B cell (primary cell): ENCODE measurements around the gene MAML3. TPM values are rescaled to one million over a fixed set of nuclear protein-coding genes. Genes with fewer than 3 reads are reported as not detected.

Experiments used
- ATAC-seq: fragments of 200-7000 bp; cut with Tn5 transposase; one replicate; pipeline ENCODE4 v1.10.0; 2021; ENCODE audit warnings: low read depth, mild to moderate bottlenecking, moderate number of reproducible peaks, moderate library complexity
- CTCF ChIA-PET: fragments of 350-600 bp; sonication (Branson Sonifier 250); formaldehyde crosslinking; loops from one replicate; lab custom pipeline; 2021; ENCODE audit warnings: antibody characterized with exemption, inconsistent platforms; lab: Charles Lee
- POLR2A ChIA-PET: fragments of 350-600 bp; sonication (Branson Sonifier 250); formaldehyde crosslinking; loops from one replicate; lab custom pipeline; 2021; ENCODE audit warnings: antibody characterized with exemption; lab: Charles Lee
- DNase-seq: peaks from one replicate; pipeline ENCODE4 v3.0.0; 2013
- H2AFZ ChIP-seq: 2 replicates; pipeline ENCODE4 v1.6.1; 2012; ENCODE audit warnings: mild to moderate bottlenecking, low read depth, low read length; ENCODE audit not compliant: insufficient read depth, poor library complexity, severe bottlenecking
- H3K27ac ChIP-seq, 2 donors: 1 replicate in 1 of 2; 2 replicates in 1 of 2; pipeline ENCODE4 v1.5.1; 2012 to 2013; ENCODE audit warnings: low read length in 2 of 2, mild to moderate bottlenecking in 2 of 2, moderate library complexity in 1 of 2
- H3K27me3 ChIP-seq, 4 experiments: fragments of 200-600 bp in 1 of 4; sonication (generic) in 1 of 4; replicated peaks in 1 of 4; 1 replicate in 2 of 4; 2 replicates in 2 of 4; pipeline versions ENCODE4 v1.6.1 to v1.7.0; 2013 to 2016; ENCODE audit warnings: low read length in 3 of 4, mild to moderate bottlenecking in 2 of 4, mixed read lengths in 1 of 4, moderate library complexity in 1 of 4; ENCODE audit not compliant: insufficient read depth in 4 of 4, control insufficient read depth in 3 of 4; ENCODE audit errors: control extremely low read depth in 1 of 4
- H3K36me3 ChIP-seq, 2 experiments: replicated peaks in 1 of 2; 1 replicate in 1 of 2; 2 replicates in 1 of 2; pipeline versions ENCODE4 v1.6.1 to v1.7.1; 2013; ENCODE audit warnings: low read length in 1 of 2; ENCODE audit not compliant: insufficient read depth in 2 of 2, control insufficient read depth in 1 of 2; ENCODE audit errors: control extremely low read depth in 1 of 2, extremely low read depth in 1 of 2
- H3K4me1 ChIP-seq, 2 donors: fragments of 200-600 bp in 1 of 2; sonication (generic) in 1 of 2; 1 replicate in 1 of 2; 2 replicates in 1 of 2; pipeline versions ENCODE4 v1.5.1 to v1.6.1; 2013 to 2017; ENCODE audit warnings: low read length in 2 of 2; ENCODE audit not compliant: control insufficient read depth in 2 of 2, insufficient read depth in 2 of 2
- H3K4me2 ChIP-seq: replicated peaks from 2 replicates; pipeline ENCODE3; 2012; ENCODE audit warnings: mild to moderate bottlenecking, low read depth, low read length; ENCODE audit not compliant: poor library complexity, severe bottlenecking
- H3K4me3 ChIP-seq, 5 experiments: fragments of 200-600 bp in 1 of 5; sonication (generic) in 1 of 5; 1 replicate in 3 of 5; 2 replicates in 2 of 5; pipeline versions ENCODE4 v1.5.1 to v1.7.0; 2011 to 2016; ENCODE audit warnings: low read length in 4 of 5, mild to moderate bottlenecking in 4 of 5, low read depth in 2 of 5, control low read depth in 1 of 5, moderate library complexity in 1 of 5; ENCODE audit not compliant: insufficient read depth in 1 of 5; ENCODE audit errors: control extremely low read depth in 1 of 5, extremely low read depth in 1 of 5
- H3K79me2 ChIP-seq: fragments of 200-600 bp; sonication (generic); one replicate; pipeline ENCODE4 v1.6.0; 2016; ENCODE audit warnings: low read length; ENCODE audit not compliant: control insufficient read depth, insufficient read depth
- H3K9ac ChIP-seq: fragments of 200-600 bp; sonication (generic); 2 replicates; pipeline ENCODE4 v1.6.1; 2017; ENCODE audit warnings: mild to moderate bottlenecking, low read length, moderate library complexity
- H3K9me3 ChIP-seq, 3 donors: one replicate each; pipeline versions ENCODE4 v1.6.1 to v1.7.1; 2013; ENCODE audit warnings: low read length in 2 of 3; ENCODE audit not compliant: control insufficient read depth in 2 of 3, insufficient read depth in 1 of 3; ENCODE audit errors: control extremely low read depth in 1 of 3
- H4K20me1 ChIP-seq: 2 replicates; pipeline ENCODE4 v1.6.0; 2012; ENCODE audit warnings: mild to moderate bottlenecking, low read length; ENCODE audit not compliant: insufficient read depth, control insufficient read depth, poor library complexity, severe bottlenecking
- H3K27ac Mint-ChIP-seq: one replicate; pipeline ENCODE4 v1.8.0; 2021; ENCODE audit warnings: mixed read lengths
- H3K27me3 Mint-ChIP-seq: one replicate; pipeline ENCODE4 v1.8.0; 2021; ENCODE audit warnings: mixed read lengths
- H3K4me1 Mint-ChIP-seq: one replicate; pipeline ENCODE4 v1.8.0; 2021; ENCODE audit warnings: mixed read lengths
- H3K4me3 Mint-ChIP-seq: one replicate; pipeline ENCODE4 v1.8.0; 2021; ENCODE audit warnings: mixed read lengths
- H3K9me3 Mint-ChIP-seq: one replicate; pipeline ENCODE4 v1.8.0; 2022; ENCODE audit warnings: mixed read lengths; ENCODE audit not compliant: insufficient read depth
- CTCF ChIP-seq: fragments of 200-600 bp; IDR thresholded peaks from one replicate; pipeline ENCODE4 v1.8.0; 2022; ENCODE audit warnings: antibody characterized with exemption, mild to moderate bottlenecking
- EZH2 ChIP-seq: IDR thresholded peaks from 2 replicates; pipeline ENCODE4 v1.6.1; 2012; ENCODE audit warnings: borderline replicate concordance, low read depth, mild to moderate bottlenecking, moderate library complexity, low read length; ENCODE audit not compliant: insufficient read depth, poor library complexity, severe bottlenecking
- WGBS: methylation state at CpG from one replicate; pipeline ENCODE4 v1.1.5; 2013; ENCODE audit warnings: missing lambda C conversion rate; ENCODE audit not compliant: insufficient coverage; 5-methylcytosine and 5-hydroxymethylcytosine counted together
- intact Hi-C: fragments of 100-400 bp; cut with micrococcal nuclease; formaldehyde crosslinking; loops from one replicate; pipeline ENCODE4 v1.10.0; 2022
- polyA plus RNA-seq: library from polyadenylated mRNA; depleted of rRNA; stranded (reverse); fragments of >200 nt; gene quantifications from 2 replicates; pipeline ENCODE4 v1.2.3, GENCODE V29; 2012
- total RNA-seq, 2 donors: library from RNA; stranded (reverse); fragments of 120-200 nt in 1 of 2; gene quantifications; 1 replicate in 1 of 2; 2 replicates in 1 of 2; pipeline versions ENCODE4 v1.2.3 to v1.2.4, GENCODE V29; 2013 to 2022

Gene MAML3
- total and polyA plus RNA-seq, 2 donors (not counting 1 experiment from before 2014, with no cell fraction given): 0.94 to 5.3 TPM

GRCh38 chr4:139777757-139778156, 376.2 kb downstream of the MAML3 start:
- H3K9me3 Mint-ChIP-seq: no peaks in the 10 kb centered on the region
- no peak overlapping the region for H3K27ac Mint-ChIP-seq
- no peak for ATAC-seq
- Histone ChIP-seq H3K4me1 (no peaks in the 10 kb centered on the region), H4K20me1 (no peaks in the 10 kb centered on the region), H3K9me3 (no peaks in the 10 kb centered on the region), H3K36me3 (no peaks in the 10 kb centered on the region), H3K27ac (no peak overlapping the region), H3K27me3 (no peaks in the 10 kb centered on the region), H3K9ac (no peak overlapping the region), H3K4me2 (no peak overlapping the region), H3K79me2 (no peaks in the 10 kb centered on the region), H3K4me3 (no peak overlapping the region), H2AFZ (no peak overlapping the region)
- 94% methylated on average over 3 of the region's 3 CpGs for WGBS
- H3K4me3 Mint-ChIP-seq: no peak overlapping the region
- intact Hi-C loops: no loop called here
- TF ChIP-seq EZH2 (no peak), CTCF (no peak)
- no peak for DNase-seq
- POLR2A ChIA-PET: no interaction called here
- H3K27me3 Mint-ChIP-seq: no peaks in the 10 kb centered on the region
- H3K4me1 Mint-ChIP-seq: no peaks in the 10 kb centered on the region
- CTCF ChIA-PET: no interaction called here

GRCh38 chr4:139776235-139776634, 377.7 kb downstream of the MAML3 start:
- Histone ChIP-seq H2AFZ (no peak overlapping the region), H3K4me3 (no peak overlapping the region), H3K27me3 (no peaks in the 10 kb centered on the region), H3K9ac (no peak overlapping the region), H3K79me2 (no peaks in the 10 kb centered on the region), H4K20me1 (no peaks in the 10 kb centered on the region), H3K4me2 (no peak overlapping the region), H3K4me1 (no peaks in the 10 kb centered on the region), H3K27ac (no peak overlapping the region), H3K36me3 (no peaks in the 10 kb centered on the region), H3K9me3 (no peaks in the 10 kb centered on the region)
- Mint-ChIP-seq H3K4me1 (no peaks in the 10 kb centered on the region), H3K27ac (no peak overlapping the region), H3K9me3 (no peaks in the 10 kb centered on the region), H3K4me3 (no peak overlapping the region), H3K27me3 (no peaks in the 10 kb centered on the region)
- no peak for ATAC-seq
- no peak for DNase-seq
- TF ChIP-seq CTCF: no peak
- TF ChIP-seq EZH2: no peak
- POLR2A ChIA-PET: no interaction called here
- 100% methylated on average over 1 of the region's 4 CpGs for WGBS
- CTCF ChIA-PET: no interaction called here
- intact Hi-C loops: no loop called here
